ENCODE results near the gene SSU72. TPM values are rescaled to one million over a fixed set of nuclear protein-coding genes. Genes with fewer than 3 reads are reported as not detected.
A peak's percentile ranks its signal among the peaks of the same experiment; 100 is the strongest.

SSU72 gene
- total RNA-seq, 1 experiment from 2014 or later: 179 TPM

- Histone ChIP-seq H3K4me2 (ENCODE audit: insufficient read depth, insufficient read length, low read length) (no peak overlapping the region), H3K56ac (ENCODE audit: insufficient read length, low read depth, low read length) (no peak overlapping the region), H3K18ac (ENCODE audit: insufficient read length, low read depth, low read length) (no peak overlapping the region), H3K9ac (ENCODE audit: extremely low read depth, insufficient read length, low read length) (no peak overlapping the region), H3T11ph (ENCODE audit: low read length) (no peak overlapping the region), H2BK120ac (ENCODE audit: low read depth, low read length, poor library complexity, severe bottlenecking) (no peak overlapping the region), H2BK12ac (ENCODE audit: insufficient read length, low read depth, low read length) (no peak overlapping the region), H4K91ac (ENCODE audit: insufficient read length, low read depth, low read length) (no peak overlapping the region), H2BK15ac (ENCODE audit: low read depth, low read length) (no peak overlapping the region), H3K4ac (ENCODE audit: low read depth, low read length) (no peak overlapping the region), H3K14ac (ENCODE audit: insufficient read depth, low read length) (no peak overlapping the region), H2BK5ac (ENCODE audit: insufficient read length, low read length) (no peak overlapping the region), H3K23me2 (ENCODE audit: insufficient read length, low read depth, low read length, poor library complexity, severe bottlenecking) (no peaks in the 10 kb centered on the region), H4K8ac (replicated peaks; ENCODE audit: insufficient read length, low read depth, low read length) (no peak overlapping the region), H4K20me1 (ENCODE audit: control insufficient read depth, insufficient read depth, insufficient read length) (no peaks in the 10 kb centered on the region), H3K9me3 (ENCODE audit: control insufficient read depth, low read depth, low read length) (no peaks in the 10 kb centered on the region), H2BK20ac (ENCODE audit: low read depth, low read length, poor library complexity, severe bottlenecking) (no peak overlapping the region), H3K79me2 (ENCODE audit: insufficient read depth, low read length) (no peaks in the 10 kb centered on the region), H3K27me3 (ENCODE audit: insufficient read depth, low read length) (no peaks in the 10 kb centered on the region), H4K5ac (ENCODE audit: insufficient read length, low read depth, low read length) (no peak overlapping the region), H2AFZ (ENCODE audit: low read length) (no peak overlapping the region), H3K27ac (ENCODE audit: insufficient read length, low read depth, low read length) (no peak overlapping the region), H3K4me1 (ENCODE audit: insufficient read depth, low read length) (no peaks in the 10 kb centered on the region), H3K23ac (ENCODE audit: insufficient read length, low read depth, low read length) (no peak overlapping the region), H2AK5ac (ENCODE audit: insufficient read length, low read length) (no peak overlapping the region), H3K79me1 (ENCODE audit: insufficient read depth, low read depth, low read length, poor library complexity, severe bottlenecking) (no peaks in the 10 kb centered on the region)
- H3K4me1 Mint-ChIP-seq: no peaks in the 10 kb centered on the region
- H3K27ac Mint-ChIP-seq: peak overlapping the region in 2 of 3 experiments; percentile 79 to 82; a peak in 3 of 7 replicates
- no CpG with 5 or more reads among the region's 35 CpGs for WGBS (ENCODE audit: extremely low coverage, insufficient read length, low lambda C conversion rate)
- H3K36me3 Mint-ChIP-seq (ENCODE audit: insufficient read depth in 1 of 3, low read depth in 3 of 3): peaks cover 0 to 7% (median 6%) of the 10 kb centered on the region in 3 experiments; a peak in 4 of 7 replicates
- no peak overlapping the region for H3K4me3 Mint-ChIP-seq
- no peak for TF ChIP-seq CTCF (conservative IDR thresholded peaks at IDR 0.05)
- no peaks in the 10 kb centered on the region for H3K9me3 Mint-ChIP-seq
- no peaks in the 10 kb centered on the region for H3K27me3 Mint-ChIP-seq (ENCODE audit: low read depth)
- no peak for DNase-seq
Observed at GRCh38 chr1:1553821-1554494, 20.7 kb downstream of the SSU72 start.
